H1 (cell line): ENCODE results near the gene KIF25. TPM values are rescaled to one million over a fixed set of nuclear protein-coding genes. Genes with fewer than 3 reads are reported as not detected.

Experiments
- CTCF ChIA-PET: fragments of 300-600 bp; sonication (Branson Sonifier 250); formaldehyde crosslinking; loops from one replicate; lab custom pipeline; 2021; ENCODE audit not compliant: partially characterized antibody; lab: Charles Lee
- POLR2A ChIA-PET: fragments of 300-600 bp; sonication (Branson Sonifier 250); formaldehyde crosslinking; loops from one replicate; lab custom pipeline; 2021; ENCODE audit warnings: inconsistent platforms; ENCODE audit not compliant: partially characterized antibody; lab: Charles Lee
- DNase-seq, 2 experiments: peaks; one replicate each; pipeline versions ENCODE4 v3.0.0 to v3.0.0-alpha.2; 2010 to 2022; ENCODE audit warnings: low spot score in 2 of 2, low read depth in 1 of 2, mixed read lengths in 1 of 2
- FAIRE-seq: peaks from 2 replicates; lab custom pipeline; 2011; peaks lifted over from hg19 to GRCh38; lab: Jason Lieb, UNC
- H2AFZ ChIP-seq: 2 replicates; pipeline ENCODE4 v1.8.1; 2012; ENCODE audit warnings: low read length, inconsistent platforms
- H2AK5ac ChIP-seq: 2 replicates; pipeline ENCODE4 v1.6.1; 2013; ENCODE audit warnings: low read depth, low read length
- H2BK120ac ChIP-seq: replicated peaks from 2 replicates; pipeline ENCODE3; 2013; ENCODE audit warnings: low read depth, low read length, inconsistent platforms
- H2BK12ac ChIP-seq: 2 replicates; pipeline ENCODE4 v1.6.1; 2013; ENCODE audit warnings: low read depth, low read length
- H2BK15ac ChIP-seq: 2 replicates; pipeline ENCODE4 v1.6.1; 2013; ENCODE audit warnings: low read length
- H2BK20ac ChIP-seq: 2 replicates; pipeline ENCODE4 v1.6.1; 2013; ENCODE audit warnings: low read length
- H2BK5ac ChIP-seq: 2 replicates; pipeline ENCODE4 v1.6.1; 2013; ENCODE audit warnings: low read depth, low read length
- H3K14ac ChIP-seq: 2 replicates; pipeline ENCODE4 v1.6.1; 2013; ENCODE audit warnings: inconsistent platforms; ENCODE audit not compliant: insufficient read length
- H3K18ac ChIP-seq: 2 replicates; pipeline ENCODE4 v1.6.1; 2013; ENCODE audit warnings: low read length; ENCODE audit errors: extremely low read depth
- H3K23ac ChIP-seq: 2 replicates; pipeline ENCODE4 v1.6.1; 2013; ENCODE audit warnings: inconsistent platforms; ENCODE audit not compliant: insufficient read length
- H3K23me2 ChIP-seq: 2 replicates; pipeline ENCODE4 v1.6.1; 2013; ENCODE audit warnings: low read depth, low read length
- H3K27ac ChIP-seq: 2 replicates; pipeline ENCODE4 v1.6.1; 2011; ENCODE audit warnings: low read depth, low read length, inconsistent platforms
- H3K27me3 ChIP-seq, 4 experiments: replicated peaks in 1 of 4; 1 replicate in 1 of 4; 2 replicates in 3 of 4; pipeline versions ENCODE4 v1.6.1 to v1.8.1; 2011 to 2013; ENCODE audit warnings: low read length in 3 of 4, mild to moderate bottlenecking in 3 of 4, inconsistent platforms in 2 of 4, mixed read lengths in 2 of 4, moderate library complexity in 1 of 4; ENCODE audit not compliant: control insufficient read depth in 3 of 4, insufficient read depth in 3 of 4; ENCODE audit errors: extremely low read depth in 1 of 4
- H3K36me3 ChIP-seq, 4 experiments: 2 replicates each; pipeline versions ENCODE4 v1.6.1 to v1.8.1; 2011 to 2013; ENCODE audit warnings: mild to moderate bottlenecking in 4 of 4, low read length in 3 of 4, moderate library complexity in 2 of 4, control low read depth in 1 of 4, inconsistent platforms in 1 of 4; ENCODE audit not compliant: insufficient read depth in 4 of 4, control insufficient read depth in 2 of 4
- H3K4ac ChIP-seq: replicated peaks from 2 replicates; pipeline ENCODE3; 2013; ENCODE audit warnings: low read length, low read depth, mixed read lengths, inconsistent platforms; ENCODE audit not compliant: insufficient read length
- H3K4me1 ChIP-seq, 4 experiments: replicated peaks in 1 of 4; 1 replicate in 1 of 4; 2 replicates in 3 of 4; pipeline versions ENCODE4 v1.6.1 to v1.8.1; 2011 to 2013; ENCODE audit warnings: low read length in 3 of 4, inconsistent platforms in 2 of 4, mixed read lengths in 1 of 4; ENCODE audit not compliant: insufficient read depth in 4 of 4, control insufficient read depth in 3 of 4
- H3K4me2 ChIP-seq, 2 experiments: 2 replicates each; pipeline versions ENCODE4 v1.6.1 to v1.8.1; 2011 to 2013; ENCODE audit warnings: low read depth in 2 of 2, low read length in 2 of 2, control low read depth in 1 of 2, inconsistent platforms in 1 of 2, mild to moderate bottlenecking in 1 of 2; ENCODE audit not compliant: insufficient read depth in 1 of 2
- H3K4me3 ChIP-seq, 4 experiments: fragments of 200-600, 300-600 bp in 1 of 4; sonication (generic), shearing (Covaris generic), sonication (Bioruptor Twin) in 1 of 4; 2 replicates each; pipeline versions ENCODE4 v1.5.1 to v1.8.1; 2011 to 2016; ENCODE audit warnings: low read length in 4 of 4, low read depth in 3 of 4, control low read depth in 2 of 4, inconsistent platforms in 2 of 4, mild to moderate bottlenecking in 2 of 4, mixed read lengths in 1 of 4, moderate library complexity in 1 of 4; ENCODE audit not compliant: insufficient read depth in 2 of 4; ENCODE audit errors: extremely low read depth in 1 of 4
- H3K56ac ChIP-seq: replicated peaks from 2 replicates; pipeline ENCODE3; 2013; ENCODE audit warnings: low read depth, mild to moderate bottlenecking, mixed read lengths, low read length, inconsistent platforms; ENCODE audit not compliant: insufficient read length
- H3K79me1 ChIP-seq: 2 replicates; pipeline ENCODE4 v1.6.1; 2013; ENCODE audit warnings: low read depth, low read length, control low read depth
- H3K79me2 ChIP-seq, 2 experiments: 2 replicates each; pipeline versions ENCODE4 v1.6.1 to v1.8.1; 2012 to 2013; ENCODE audit warnings: low read length in 2 of 2, mild to moderate bottlenecking in 2 of 2, inconsistent platforms in 1 of 2; ENCODE audit not compliant: insufficient read depth in 2 of 2, control insufficient read depth in 1 of 2
- H3K9ac ChIP-seq, 4 experiments: replicated peaks in 1 of 4; 1 replicate in 1 of 4; 2 replicates in 3 of 4; pipeline versions ENCODE4 v1.6.1 to v1.8.1; 2011 to 2013; ENCODE audit warnings: low read depth in 3 of 4, low read length in 3 of 4, control low read depth in 2 of 4, mild to moderate bottlenecking in 2 of 4, moderate library complexity in 2 of 4, inconsistent platforms in 1 of 4; ENCODE audit errors: extremely low read depth in 1 of 4
- H3K9me3 ChIP-seq, 2 experiments: 2 replicates each; pipeline versions ENCODE4 v1.6.1 to v1.8.1; 2012 to 2013; ENCODE audit warnings: mild to moderate bottlenecking in 2 of 2, moderate library complexity in 2 of 2, control low read depth in 1 of 2, inconsistent platforms in 1 of 2, low read depth in 1 of 2, low read length in 1 of 2, mixed read lengths in 1 of 2; ENCODE audit not compliant: insufficient read depth in 2 of 2
- H4K20me1 ChIP-seq, 2 experiments: replicated peaks in 1 of 2; 2 replicates each; pipeline versions ENCODE3 to v1.8.1; 2011 to 2013; ENCODE audit warnings: inconsistent platforms in 2 of 2, low read length in 2 of 2, mild to moderate bottlenecking in 1 of 2; ENCODE audit not compliant: insufficient read depth in 2 of 2, control insufficient read depth in 1 of 2
- H4K5ac ChIP-seq: 2 replicates; pipeline ENCODE4 v1.6.1; 2013; ENCODE audit warnings: low read length, low read depth, mixed read lengths, inconsistent platforms; ENCODE audit not compliant: insufficient read length
- H4K8ac ChIP-seq: 2 replicates; pipeline ENCODE4 v1.8.0; 2013; ENCODE audit warnings: mild to moderate bottlenecking, moderate library complexity, low read length, inconsistent platforms; ENCODE audit not compliant: insufficient read depth; ENCODE audit errors: extremely low read depth
- H4K91ac ChIP-seq: replicated peaks from 2 replicates; pipeline ENCODE3; 2013; ENCODE audit warnings: low read length, mixed read lengths, inconsistent platforms; ENCODE audit not compliant: insufficient read length
- BACH1 ChIP-seq: IDR thresholded peaks from 2 replicates; pipeline ENCODE4 v1.6.1; 2012; ENCODE audit warnings: low read length, improper control_type of control experiment
- CEBPB ChIP-seq: IDR thresholded peaks from 2 replicates; pipeline ENCODE4 v1.6.1; 2012; ENCODE audit warnings: low read depth, low read length
- CHD1 ChIP-seq: IDR thresholded peaks from 2 replicates; pipeline ENCODE4 v1.6.1; 2012; ENCODE audit warnings: low read depth, low read length, improper control_type of control experiment
- EZH2 ChIP-seq: fragments of 200-600 bp; sonication (generic); IDR thresholded peaks from 2 replicates; pipeline ENCODE4 v1.7.1; 2012; ENCODE audit warnings: low read depth, mild to moderate bottlenecking, moderate library complexity, low read length, inconsistent platforms; ENCODE audit not compliant: severe bottlenecking
- FOSL1 ChIP-seq: IDR thresholded peaks from 2 replicates; pipeline ENCODE4 v1.6.1; 2011; ENCODE audit warnings: mild to moderate bottlenecking, low read depth, low read length, moderate library complexity; ENCODE audit not compliant: insufficient read depth
- HDAC6 ChIP-seq: IDR thresholded peaks from one replicate; pipeline ENCODE4 v1.7.1; 2012; ENCODE audit warnings: low read depth, mild to moderate bottlenecking, inconsistent platforms, low read length, moderate library complexity
- KDM1A ChIP-seq: fragments of 200-600, 300-600 bp; sonication (generic); IDR thresholded peaks from 2 replicates; pipeline ENCODE4 v1.7.1; 2016; ENCODE audit warnings: mild to moderate bottlenecking, low read length, borderline replicate concordance
- NRF1 ChIP-seq: IDR thresholded peaks from 2 replicates; pipeline ENCODE4 v1.6.1; 2011; ENCODE audit warnings: mild to moderate bottlenecking, low read depth, low read length, improper control_type of control experiment
- POU5F1 ChIP-seq: IDR thresholded peaks from 2 replicates; pipeline ENCODE4 v1.6.1; 2011; ENCODE audit warnings: low read depth, mild to moderate bottlenecking, low read length, moderate library complexity
- RAD21 ChIP-seq, 2 experiments: IDR thresholded peaks in 1 of 2; conservative IDR thresholded peaks in 1 of 2; 2 replicates each; pipeline ENCODE4 v1.6.1; 2011; ENCODE audit warnings: low read depth in 2 of 2, low read length in 2 of 2, improper control_type of control experiment in 1 of 2, inconsistent platforms in 1 of 2, mild to moderate bottlenecking in 1 of 2, moderate library complexity in 1 of 2
- RNF2 ChIP-seq: fragments of 200-900, 300-1000 bp; sonication (generic); IDR thresholded peaks from 2 replicates; pipeline ENCODE4 v1.7.1; 2016; ENCODE audit warnings: borderline replicate concordance, low read depth, mild to moderate bottlenecking, antibody characterized with exemption, low read length; ENCODE audit not compliant: poor library complexity, severe bottlenecking; ENCODE audit errors: missing control alignments
- RXRA ChIP-seq: IDR thresholded peaks from 2 replicates; pipeline ENCODE4 v1.6.1; 2011; ENCODE audit warnings: low read depth, mild to moderate bottlenecking, low read length, moderate library complexity; ENCODE audit not compliant: insufficient read depth
- WGBS, 2 experiments: shearing (Covaris generic) in 1 of 2; methylation state at CpG; one replicate each; pipeline versions ENCODE4 v1.1.6 to v1.1.7; 2013 to 2015; ENCODE audit warnings: low lambda C conversion rate in 2 of 2, mixed read lengths in 2 of 2, inconsistent platforms in 1 of 2, low coverage in 1 of 2, missing lambda C conversion rate in 1 of 2; ENCODE audit not compliant: insufficient replicate concordance in 2 of 2, insufficient coverage in 1 of 2, insufficient read length in 1 of 2; ENCODE audit errors: extremely low coverage in 1 of 2, missing lambda C conversion rate in 1 of 2; 5-methylcytosine and 5-hydroxymethylcytosine counted together
- polyA plus RNA-seq, 7 experiments: library from polyadenylated mRNA; depleted of rRNA in 3 of 7; stranded (reverse) in 5 of 7; unstranded in 2 of 7; fragments of >200 nt in 5 of 7; fragments of 200-250 nt in 2 of 7; gene quantifications; 1 replicate in 5 of 7; 2 replicates in 1 of 7; 4 replicates in 1 of 7; pipeline versions ENCODE4 v1.2.1 to v1.2.3, GENCODE V29; 2011 to 2013; ENCODE audit warnings: missing spikeins in 2 of 7, mixed read lengths in 2 of 7
- total RNA-seq: library from RNA; stranded (reverse); fragmentation: NEBNext Ultra II Directional; extraction: Animal tissue kit (Norgen Biotek cat#: 25700); gene quantifications from 2 replicates; pipeline ENCODE4 v1.2.1, GENCODE V29; 2021
- TF ChIP-seq, protein P1 (sequence below): IDR thresholded peaks from 2 replicates; pipeline ENCODE4 v1.6.1; 2012; ENCODE audit warnings: inconsistent platforms

The KIF25 gene
- total and polyA plus RNA-seq, 2 of the 8 experiments (the other 6 are each of a cell fraction or from before 2014, with no cell fraction given): 1.5 to 2.0 TPM

DNA sequence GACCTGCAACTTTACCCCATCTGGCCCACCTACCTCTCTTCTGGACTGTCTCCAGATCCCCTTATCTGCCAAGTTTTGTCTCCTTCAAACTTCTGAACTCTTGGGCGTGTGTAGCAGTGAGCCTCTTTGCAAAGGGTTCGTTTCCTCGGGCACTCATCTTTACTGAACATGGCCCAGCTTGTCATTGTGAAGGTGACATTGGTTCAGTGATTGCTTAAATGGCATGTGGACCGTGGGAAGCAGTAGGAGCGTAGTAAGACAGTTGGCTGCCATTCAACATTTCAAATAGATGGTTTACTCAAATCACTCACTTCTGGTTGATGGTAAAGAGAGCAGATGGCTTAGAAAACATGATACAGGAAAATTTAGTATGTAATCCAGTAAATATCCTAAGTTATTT lies 34.8 kb upstream of the KIF25 start:
- H2BK12ac ChIP-seq: no peak overlapping the region
- peaks cover 2 to 43% (median 24%) of the 10 kb centered on the region in 4 experiments; a peak in 7 of 8 replicates for H3K36me3 ChIP-seq
- WGBS, 2 experiments: 95% methylated on average over 5 of the region's 5 CpGs; no CpG with 5 or more reads in 1 of the 2 experiments
- H4K8ac ChIP-seq: no peak overlapping the region
- peaks cover 4% of the 10 kb centered on the region; the same call in 1 of the 2 replicates for H3K79me1 ChIP-seq
- H3K23me2 ChIP-seq: no peaks in the 10 kb centered on the region
- no peak overlapping the region for H3K4me3 ChIP-seq
- FAIRE-seq: no peak
- no peaks in the 10 kb centered on the region for H3K9me3 ChIP-seq
- H4K5ac ChIP-seq: no peak overlapping the region
- POLR2A ChIA-PET: no interaction called here
- H2AFZ ChIP-seq: no peak overlapping the region
- H2BK15ac ChIP-seq: no peak overlapping the region
- H3K27ac ChIP-seq: no peak overlapping the region
- H2AK5ac ChIP-seq: no peak overlapping the region
- H3K79me2 ChIP-seq: peaks cover 0 to 7% of the 10 kb centered on the region in 2 experiments; a peak in 2 of 4 replicates
- H2BK5ac ChIP-seq: no peak overlapping the region
- no peaks in the 10 kb centered on the region for H3K4me1 ChIP-seq
- no peak overlapping the region for H3K14ac ChIP-seq
- no peaks in the 10 kb centered on the region for H3K27me3 ChIP-seq
- H3K56ac ChIP-seq: no peak overlapping the region
- CTCF ChIA-PET: interaction anchor here (1.0 to 1.4 kb wide), 3 partner anchors 9 to 270 kb away, joined by 3 read pairs; no protein-coding TSS in a partner anchor
- H3K4me2 ChIP-seq: no peak overlapping the region
- no peak overlapping the region for H3K23ac ChIP-seq
- H3K9ac ChIP-seq: no peak overlapping the region
- DNase-seq: no peak
- H2BK20ac ChIP-seq: no peak overlapping the region
- no peak overlapping the region for H2BK120ac ChIP-seq
- no peak overlapping the region for H3K4ac ChIP-seq
- peaks cover 4 to 6% of the 10 kb centered on the region in 2 experiments for H4K20me1 ChIP-seq
- H4K91ac ChIP-seq: no peak overlapping the region
- H3K18ac ChIP-seq: no peak overlapping the region
- no peak for TF ChIP-seq FOSL1
- TF ChIP-seq NRF1: no peak
- TF ChIP-seq HDAC6: no peak
- TF ChIP-seq RNF2: no peak
- TF ChIP-seq RXRA: no peak
- TF ChIP-seq, protein P1, sequence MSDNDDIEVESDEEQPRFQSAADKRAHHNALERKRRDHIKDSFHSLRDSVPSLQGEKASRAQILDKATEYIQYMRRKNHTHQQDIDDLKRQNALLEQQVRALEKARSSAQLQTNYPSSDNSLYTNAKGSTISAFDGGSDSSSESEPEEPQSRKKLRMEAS: no peak
- no peak for TF ChIP-seq EZH2
- no peak for TF ChIP-seq CEBPB
- no peak for TF ChIP-seq CHD1
- TF ChIP-seq RAD21 (IDR thresholded peaks at IDR 0.05 in 1 of 2, conservative IDR thresholded peaks at IDR 0.05 in 1 of 2; ENCODE audit: low read depth in 2 of 2, low read length in 2 of 2): no peak
- no peak for TF ChIP-seq POU5F1
- TF ChIP-seq KDM1A: no peak
- no peak for TF ChIP-seq BACH1
